CD4-positive, alpha-beta T cell treated with Interleukin-15 for 1 hour (primary cell): ENCODE results near the gene CCR2.
A peak's percentile ranks its signal among the peaks of the same experiment; 100 is the strongest.

Source experiments
- DNase-seq: peaks from one replicate; pipeline ENCODE4 v3.0.0-alpha.2; 2020

The CCR2 gene

GRCh38 chr3:46356276-46356675 lies 2.4 kb downstream of the CCR2 start:
- DNase-seq, result no peak

DNA sequence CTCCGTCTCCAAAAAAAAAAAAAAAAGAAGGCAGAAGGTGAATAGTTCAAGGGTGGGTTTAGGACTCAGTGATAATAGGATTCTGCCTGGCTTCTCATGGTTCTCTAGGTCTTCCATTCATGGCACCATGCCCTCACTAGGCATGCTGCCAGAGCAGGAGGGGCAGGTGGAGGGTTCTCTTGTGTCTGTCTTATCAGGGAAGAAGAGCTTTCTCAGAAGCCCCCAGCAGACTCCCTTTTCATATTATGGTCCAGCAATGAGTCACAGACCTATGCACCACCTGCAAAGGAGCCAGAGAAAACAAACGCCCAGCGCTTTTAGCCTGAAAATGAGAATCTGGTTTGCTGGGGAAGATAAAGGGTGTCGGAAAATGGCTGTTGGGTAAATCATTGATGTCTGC lies 3.0 kb downstream of the CCR2 start:
- no peak for DNase-seq

DNA sequence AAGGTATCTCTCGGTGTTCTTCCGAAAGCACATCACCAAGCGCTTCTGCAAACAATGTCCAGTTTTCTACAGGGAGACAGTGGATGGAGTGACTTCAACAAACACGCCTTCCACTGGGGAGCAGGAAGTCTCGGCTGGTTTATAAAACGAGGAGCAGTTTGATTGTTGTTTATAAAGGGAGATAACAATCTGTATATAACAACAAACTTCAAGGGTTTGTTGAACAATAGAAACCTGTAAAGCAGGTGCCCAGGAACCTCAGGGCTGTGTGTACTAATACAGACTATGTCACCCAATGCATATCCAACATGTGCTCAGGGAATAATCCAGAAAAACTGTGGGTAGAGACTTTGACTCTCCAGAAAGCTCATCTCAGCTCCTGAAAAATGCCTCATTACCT lies 4.6 kb downstream of the CCR2 start:
- no peak for DNase-seq

DNA sequence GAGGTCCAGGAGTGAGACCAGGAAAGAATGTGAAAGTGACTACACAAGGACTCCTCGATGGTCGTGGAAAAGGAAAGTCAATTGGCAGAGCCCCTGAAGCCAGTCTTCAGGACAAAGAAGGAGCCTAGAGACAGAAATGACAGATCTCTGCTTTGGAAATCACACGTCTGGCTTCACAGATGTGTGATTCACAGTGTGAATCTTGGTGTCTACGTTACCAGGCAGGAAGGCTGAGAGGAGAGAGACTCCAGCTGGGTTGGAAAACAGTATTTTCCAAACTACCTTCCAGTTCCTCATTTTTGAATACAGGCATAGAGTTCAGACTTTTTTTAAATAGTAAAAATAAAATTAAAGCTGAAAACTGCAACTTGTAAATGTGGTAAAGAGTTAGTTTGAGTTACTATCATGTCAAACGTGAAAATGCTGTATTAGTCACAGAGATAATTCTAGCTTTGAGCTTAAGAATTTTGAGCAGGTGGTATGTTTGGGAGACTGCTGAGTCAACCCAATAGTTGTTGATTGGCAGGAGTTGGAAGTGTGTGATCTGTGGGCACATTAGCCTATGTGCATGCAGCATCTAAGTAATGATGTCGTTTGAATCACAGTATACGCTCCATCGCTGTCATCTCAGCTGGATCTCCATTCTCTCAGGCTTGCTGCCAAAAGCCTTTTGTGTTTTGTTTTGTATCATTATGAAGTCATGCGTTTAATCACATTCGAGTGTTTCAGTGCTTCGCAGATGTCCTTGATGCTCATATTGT lies 6.0 kb downstream of the CCR2 start:
- no peak for DNase-seq

DNA sequence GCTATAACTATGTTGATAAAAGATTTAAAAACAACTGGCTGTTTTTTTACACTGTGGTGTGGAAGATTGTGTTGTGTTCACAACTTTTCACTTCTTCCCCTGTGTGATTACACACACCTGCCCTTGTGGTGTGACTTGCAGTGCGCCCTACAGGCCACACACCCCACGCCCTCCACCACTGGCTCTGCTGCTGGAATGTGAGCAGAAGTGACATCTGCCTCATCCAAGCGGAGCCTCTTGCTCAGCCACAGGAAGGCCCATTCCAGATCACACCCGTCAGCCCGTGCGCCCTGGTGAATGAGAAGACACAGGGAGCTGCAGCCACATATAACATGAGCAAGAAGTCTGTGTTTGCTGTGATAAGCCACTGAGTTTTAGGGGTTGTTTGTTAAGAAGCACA lies 7.0 kb downstream of the CCR2 start:
- no peak for DNase-seq

DNA sequence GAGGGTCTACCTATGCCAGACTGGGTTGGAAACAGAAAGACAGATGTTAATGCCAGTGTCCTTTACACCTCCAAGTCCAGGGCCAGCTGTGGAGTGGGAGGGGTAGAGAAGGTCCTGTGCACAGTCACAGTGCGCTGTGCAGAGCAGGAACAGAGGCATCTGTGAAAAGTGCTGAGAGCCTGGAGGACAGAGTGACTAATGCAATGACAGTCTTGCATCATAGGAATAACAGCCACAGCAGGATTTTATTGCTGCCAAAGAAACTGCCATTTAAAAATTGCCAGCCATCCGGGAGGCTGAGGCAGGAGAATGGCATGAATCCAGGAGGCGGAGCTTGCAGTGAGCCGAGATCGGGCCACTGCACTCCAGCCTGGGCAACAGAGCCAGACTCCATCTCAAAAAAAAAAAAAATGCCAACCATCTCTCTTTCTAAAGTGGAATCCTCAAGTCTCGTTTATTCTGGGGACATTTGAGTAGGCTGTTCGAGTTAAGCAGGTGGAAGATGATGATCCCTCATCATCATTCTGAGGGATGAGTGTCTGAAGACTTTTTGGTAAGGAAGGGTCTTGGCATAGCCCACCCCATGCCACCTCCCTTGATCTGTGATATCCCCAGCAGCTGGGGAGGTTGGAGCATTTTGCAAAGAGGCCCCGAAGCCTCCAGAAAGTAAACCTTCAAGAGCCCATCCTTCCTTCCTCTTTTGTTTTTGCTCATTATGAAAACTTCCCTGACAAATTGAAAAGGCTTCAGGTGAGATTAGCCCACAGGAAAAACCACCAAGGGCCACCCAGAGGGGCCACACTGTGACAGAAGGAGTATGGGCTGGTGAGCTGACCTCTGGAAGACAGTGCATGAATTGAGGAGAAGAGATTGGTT lies 7.7 kb downstream of the CCR2 start:
- peak; percentile 42 for DNase-seq

GRCh38 chr3:46365041-46365440 lies 11.1 kb downstream of the CCR2 start:
- no peak for DNase-seq

DNA sequence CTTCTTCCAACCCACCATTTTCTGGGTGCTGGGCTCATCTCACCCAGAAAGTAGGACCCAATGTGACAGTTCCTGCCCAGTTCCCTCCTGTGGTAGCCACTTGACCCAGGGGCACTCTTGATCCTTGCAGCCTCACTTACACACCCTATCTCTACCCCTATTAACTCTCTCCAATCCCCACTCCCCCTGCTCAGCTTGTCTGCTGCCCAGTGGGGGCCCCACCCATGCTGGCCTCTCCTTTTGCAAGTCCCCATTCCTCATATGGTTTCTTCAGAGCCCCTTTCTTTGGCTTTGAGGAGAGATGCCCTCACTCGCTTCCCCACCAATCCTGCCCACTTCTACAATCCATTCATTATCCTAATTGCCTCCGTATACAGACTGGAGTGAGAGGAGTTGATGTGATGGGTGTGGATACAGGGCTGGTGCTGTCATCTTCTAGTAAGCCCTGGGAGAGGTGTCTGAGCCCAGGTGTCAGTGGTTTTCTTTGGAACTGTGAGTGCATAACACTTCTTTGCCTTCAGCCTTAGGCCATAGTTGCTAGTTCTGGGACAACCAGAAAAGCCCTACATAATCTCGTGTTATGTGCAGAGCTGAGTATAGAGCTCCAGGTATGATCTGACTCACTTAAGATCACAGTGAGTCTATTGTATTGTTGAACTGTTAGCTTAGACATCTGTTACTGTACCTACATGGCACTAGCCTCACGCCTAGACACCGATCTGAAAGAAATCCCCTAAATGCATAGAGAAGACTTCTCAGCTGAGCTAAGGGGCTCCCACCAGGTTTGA lies 12.0 kb downstream of the CCR2 start:
- DNase-seq, result no peak

DNA sequence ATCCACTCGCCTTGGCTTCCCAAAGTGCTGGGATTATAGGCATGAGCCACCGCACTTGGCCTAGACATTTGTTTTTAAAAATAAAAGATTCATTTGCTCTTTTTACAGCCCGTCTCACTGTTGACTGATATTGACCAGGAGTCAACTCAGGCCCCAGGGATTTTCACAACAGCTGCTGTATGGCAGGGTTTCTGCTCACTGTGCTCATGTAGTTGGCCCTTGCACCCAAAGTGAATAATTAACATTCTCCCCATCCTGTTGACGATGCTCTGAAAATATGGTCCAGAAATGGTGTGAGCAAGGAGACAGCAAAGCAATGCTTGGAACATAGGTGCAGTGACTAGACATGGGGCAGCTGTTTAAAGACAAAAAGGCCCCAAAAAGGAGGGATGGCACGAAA lies 13.9 kb downstream of the CCR2 start:
- no peak for DNase-seq

- DNase-seq, result peak; percentile 85
These were observed 14.7 kb downstream of the CCR2 start for GRCh38 chr3:46368569-46368968.

GRCh38 chr3:46369151-46369550 lies 15.2 kb downstream of the CCR2 start:
- DNase-seq, result no peak

GRCh38 chr3:46369675-46370132 lies 15.8 kb downstream of the CCR2 start:
- no peak for DNase-seq

DNA sequence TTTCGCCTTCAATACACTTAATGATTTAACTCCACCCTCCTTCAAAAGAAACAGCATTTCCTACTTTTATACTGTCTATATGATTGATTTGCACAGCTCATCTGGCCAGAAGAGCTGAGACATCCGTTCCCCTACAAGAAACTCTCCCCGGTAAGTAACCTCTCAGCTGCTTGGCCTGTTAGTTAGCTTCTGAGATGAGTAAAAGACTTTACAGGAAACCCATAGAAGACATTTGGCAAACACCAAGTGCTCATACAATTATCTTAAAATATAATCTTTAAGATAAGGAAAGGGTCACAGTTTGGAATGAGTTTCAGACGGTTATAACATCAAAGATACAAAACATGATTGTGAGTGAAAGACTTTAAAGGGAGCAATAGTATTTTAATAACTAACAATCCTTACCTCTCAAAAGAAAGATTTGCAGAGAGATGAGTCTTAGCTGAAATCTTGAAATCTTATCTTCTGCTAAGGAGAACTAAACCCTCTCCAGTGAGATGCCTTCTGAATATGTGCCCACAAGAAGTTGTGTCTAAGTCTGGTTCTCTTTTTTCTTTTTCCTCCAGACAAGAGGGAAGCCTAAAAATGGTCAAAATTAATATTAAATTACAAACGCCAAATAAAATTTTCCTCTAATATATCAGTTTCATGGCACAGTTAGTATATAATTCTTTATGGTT lies 17.1 kb downstream of the CCR2 start, which contains the start of gene CCR5:
Gene CCR5 (plus strand): TSS at position 108 of the 680 bp plus-strand sequence. CDS start 1,957 bp downstream, outside the sequence.
- DNase-seq, result no peak

DNA sequence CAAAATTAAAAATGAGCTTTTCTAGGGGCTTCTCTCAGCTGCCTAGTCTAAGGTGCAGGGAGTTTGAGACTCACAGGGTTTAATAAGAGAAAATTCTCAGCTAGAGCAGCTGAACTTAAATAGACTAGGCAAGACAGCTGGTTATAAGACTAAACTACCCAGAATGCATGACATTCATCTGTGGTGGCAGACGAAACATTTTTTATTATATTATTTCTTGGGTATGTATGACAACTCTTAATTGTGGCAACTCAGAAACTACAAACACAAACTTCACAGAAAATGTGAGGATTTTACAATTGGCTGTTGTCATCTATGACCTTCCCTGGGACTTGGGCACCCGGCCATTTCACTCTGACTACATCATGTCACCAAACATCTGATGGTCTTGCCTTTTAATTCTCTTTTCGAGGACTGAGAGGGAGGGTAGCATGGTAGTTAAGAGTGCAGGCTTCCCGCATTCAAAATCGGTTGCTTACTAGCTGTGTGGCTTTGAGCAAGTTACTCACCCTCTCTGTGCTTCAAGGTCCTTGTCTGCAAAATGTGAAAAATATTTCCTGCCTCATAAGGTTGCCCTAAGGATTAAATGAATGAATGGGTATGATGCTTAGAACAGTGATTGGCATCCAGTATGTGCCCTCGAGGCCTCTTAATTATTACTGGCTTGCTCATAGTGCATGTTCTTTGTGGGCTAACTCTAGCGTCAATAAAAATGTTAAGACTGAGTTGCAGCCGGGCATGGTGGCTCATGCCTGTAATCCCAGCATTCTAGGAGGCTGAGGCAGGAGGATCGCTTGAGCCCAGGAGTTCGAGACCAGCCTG lies 17.8 kb downstream of the CCR2 start:
- no peak for DNase-seq

DNA sequence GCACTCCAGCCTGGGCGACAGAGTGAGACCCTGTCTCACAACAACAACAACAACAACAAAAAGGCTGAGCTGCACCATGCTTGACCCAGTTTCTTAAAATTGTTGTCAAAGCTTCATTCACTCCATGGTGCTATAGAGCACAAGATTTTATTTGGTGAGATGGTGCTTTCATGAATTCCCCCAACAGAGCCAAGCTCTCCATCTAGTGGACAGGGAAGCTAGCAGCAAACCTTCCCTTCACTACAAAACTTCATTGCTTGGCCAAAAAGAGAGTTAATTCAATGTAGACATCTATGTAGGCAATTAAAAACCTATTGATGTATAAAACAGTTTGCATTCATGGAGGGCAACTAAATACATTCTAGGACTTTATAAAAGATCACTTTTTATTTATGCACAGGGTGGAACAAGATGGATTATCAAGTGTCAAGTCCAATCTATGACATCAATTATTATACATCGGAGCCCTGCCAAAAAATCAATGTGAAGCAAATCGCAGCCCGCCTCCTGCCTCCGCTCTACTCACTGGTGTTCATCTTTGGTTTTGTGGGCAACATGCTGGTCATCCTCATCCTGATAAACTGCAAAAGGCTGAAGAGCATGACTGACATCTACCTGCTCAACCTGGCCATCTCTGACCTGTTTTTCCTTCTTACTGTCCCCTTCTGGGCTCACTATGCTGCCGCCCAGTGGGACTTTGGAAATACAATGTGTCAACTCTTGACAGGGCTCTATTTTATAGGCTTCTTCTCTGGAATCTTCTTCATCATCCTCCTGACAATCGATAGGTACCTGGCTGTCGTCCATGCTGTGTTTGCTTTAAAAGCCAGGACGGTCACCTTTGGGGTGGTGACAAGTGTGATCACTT lies 18.8 kb downstream of the CCR2 start:
- no peak for DNase-seq

GRCh38 chr3:46374755-46375154 lies 20.8 kb downstream of the CCR2 start:
- DNase-seq, result no peak

GRCh38 chr3:46375218-46375617 lies 21.3 kb downstream of the CCR2 start:
- DNase-seq, result no peak

DNA sequence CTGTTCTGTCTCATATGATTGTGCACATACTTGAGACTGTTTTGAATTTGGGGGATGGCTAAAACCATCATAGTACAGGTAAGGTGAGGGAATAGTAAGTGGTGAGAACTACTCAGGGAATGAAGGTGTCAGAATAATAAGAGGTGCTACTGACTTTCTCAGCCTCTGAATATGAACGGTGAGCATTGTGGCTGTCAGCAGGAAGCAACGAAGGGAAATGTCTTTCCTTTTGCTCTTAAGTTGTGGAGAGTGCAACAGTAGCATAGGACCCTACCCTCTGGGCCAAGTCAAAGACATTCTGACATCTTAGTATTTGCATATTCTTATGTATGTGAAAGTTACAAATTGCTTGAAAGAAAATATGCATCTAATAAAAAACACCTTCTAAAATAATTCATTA lies 21.9 kb downstream of the CCR2 start:
- no peak for DNase-seq

DNA sequence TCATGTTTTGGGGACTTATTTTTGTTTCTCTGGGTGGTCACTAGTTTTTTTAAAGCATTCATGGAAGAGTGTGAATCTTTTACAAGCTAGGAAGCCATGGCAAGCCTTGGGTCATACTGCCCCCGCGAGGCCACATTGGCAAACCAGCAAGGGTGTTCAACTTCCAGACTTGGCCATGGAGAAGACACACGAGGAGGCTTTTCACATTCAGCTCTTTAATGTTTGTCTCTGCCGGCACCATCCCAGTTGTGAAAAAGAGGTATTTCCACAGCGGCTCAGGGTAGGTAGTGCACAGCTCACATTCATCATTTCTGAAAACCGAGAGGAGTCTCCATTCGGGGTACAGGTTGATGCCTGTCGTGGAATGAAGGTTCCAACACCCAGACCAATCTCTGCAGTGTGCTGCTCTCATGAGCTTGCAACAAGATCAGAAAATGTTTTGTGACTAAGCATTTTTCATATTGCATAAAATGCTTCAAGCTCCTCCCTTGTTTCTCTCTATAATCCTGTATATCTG lies 24.6 kb downstream of the CCR2 start:
- peak; percentile 63 for DNase-seq

- DNase-seq, result no peak
These were observed 26.7 kb downstream of the CCR2 start for GRCh38 chr3:46380471-46381221.
